Psoas muscle (tissue), 8 donors: ENCODE data around the gene RARRES2. TPM values are rescaled to one million over a fixed set of nuclear protein-coding genes. Genes with fewer than 3 reads are reported as not detected.

Experiments used
- ATAC-seq, 4 donors: fragments of 200-7000 bp; cut with Tn5 transposase; one replicate each; pipeline ENCODE4 v1.9.1; 2020; ENCODE audit warnings: moderate library complexity in 3 of 4, mild to moderate bottlenecking in 2 of 4
- DNase-seq, 2 donors: peaks; one replicate each; pipeline ENCODE4 v3.0.0-alpha.2; 2020
- H3K27ac ChIP-seq: fragments of 200-600 bp; one replicate; pipeline ENCODE4 v1.8.0; 2022
- H3K27me3 ChIP-seq, 3 donors: fragments of 200-600 bp in 1 of 3; one replicate each; pipeline versions ENCODE4 v1.6.1 to v1.8.0; 2013 to 2022; ENCODE audit warnings: low read length in 2 of 3, mild to moderate bottlenecking in 2 of 3, moderate library complexity in 1 of 3; ENCODE audit not compliant: insufficient read depth in 3 of 3
- H3K36me3 ChIP-seq, 2 donors: fragments of 200-600 bp in 1 of 2; one replicate each; pipeline versions ENCODE4 v1.6.1 to v1.8.0; 2013 to 2022; ENCODE audit warnings: low read depth in 1 of 2, mild to moderate bottlenecking in 1 of 2, moderate library complexity in 1 of 2; ENCODE audit not compliant: insufficient read depth in 1 of 2
- H3K4me1 ChIP-seq: fragments of 200-600 bp; one replicate; pipeline ENCODE4 v1.8.0; 2022
- H3K4me3 ChIP-seq: fragments of 200-600 bp; one replicate; pipeline ENCODE4 v1.8.0; 2022; ENCODE audit warnings: mild to moderate bottlenecking
- H3K9me3 ChIP-seq: fragments of 200-600 bp; one replicate; pipeline ENCODE4 v1.8.0; 2022
- CTCF ChIP-seq: fragments of 200-600 bp; IDR thresholded peaks from one replicate; pipeline ENCODE4 v1.8.0; 2022; ENCODE audit warnings: antibody characterized with exemption
- WGBS, 3 donors: extraction: QIAGEN DNeasy Blood & Tissue Kit; methylation state at CpG; one replicate each; pipeline versions ENCODE4 v1.1.6 to v1.1.7; 2013; 5-methylcytosine and 5-hydroxymethylcytosine counted together
- intact Hi-C, 2 donors: fragments of 100-400 bp; cut with DNase I; formaldehyde crosslinking; loops; one replicate each; pipeline versions ENCODE4 v1.11.0 to v1.14.2; 2022
- polyA plus RNA-seq, 3 donors: library from polyadenylated mRNA; stranded (reverse); fragments of 200-250 nt; gene quantifications; one replicate each; pipeline ENCODE4 v1.2.3, GENCODE V29; 2013
- total RNA-seq, 4 donors: library from RNA; stranded (reverse); fragmentation: NEBNext Ultra II Directional in 2 of 4; extraction: Animal tissue kit (Norgen Biotek cat#: 25700) in 2 of 4; gene quantifications; one replicate each; pipeline versions ENCODE4 v1.2.1 to v1.2.4, GENCODE V29; 2021 to 2023
- donor health status: healthy with polysubstance abuse.
- donor health status: DM: no; HTN: no; CAD: no; lungs with moderate emphysema.
- donor health status: Bipolar disorder and iron deficiency.
- donor health status: healthy.
- donor health status: DM: yes; HTN: yes; CAD: no.
- donor health status: DM: no; HTN: no; CAD: no.
- donor health status: DM: no; HTN: no; CAD: no.
- donor health status: DM: yes; HTN: yes; CAD: no.

RARRES2 gene
- total and polyA plus RNA-seq, 7 donors: 4.1 to 17.9 (median 7.3) TPM

- DNase-seq (peak in 1 of 2 donors; percentile 50), ATAC-seq (no peak)
- no peaks in the 10 kb centered on the region for H3K9me3 ChIP-seq
- H3K4me1 ChIP-seq: no peaks in the 10 kb centered on the region
- no peaks in the 10 kb centered on the region for H3K27me3 ChIP-seq
- WGBS, 3 donors: 69 to 85% (median 71%) methylated on average over 19 of the region's 19 CpGs
- intact Hi-C loops: no loop called here
- H3K4me3 ChIP-seq: no peak overlapping the region
- peaks cover 0 to 3% of the 10 kb centered on the region in 2 donors for H3K36me3 ChIP-seq
- no peak for TF ChIP-seq CTCF
- no peak overlapping the region for H3K27ac ChIP-seq
Observed at GRCh38 chr7:150330211-150330885, 11.1 kb downstream of the RARRES2 start.

- Histone ChIP-seq H3K4me3 (no peak overlapping the region), H3K36me3 (peaks cover 0 to 3% of the 10 kb centered on the region in 2 donors), H3K4me1 (no peaks in the 10 kb centered on the region), H3K27ac (no peak overlapping the region), H3K9me3 (no peaks in the 10 kb centered on the region), H3K27me3 (no peaks in the 10 kb centered on the region)
- intact Hi-C loops: no loop called here
- 65 to 73% (median 65%) methylated on average over 22 of the region's 22 CpGs for WGBS, 3 donors
- no peak for TF ChIP-seq CTCF
- ATAC-seq: peak in 3 of 4 donors; percentile 17 to 37 (median 26)
- peak in 1 of 2 donors; percentile 56 for DNase-seq
Observed at GRCh38 chr7:150329331-150330120, 11.9 kb downstream of the RARRES2 start.

GRCh38 chr7:150327308-150327707 lies 14.1 kb downstream of the RARRES2 start:
- no peak overlapping the region for H3K4me3 ChIP-seq
- no peak overlapping the region for H3K27ac ChIP-seq
- H3K9me3 ChIP-seq: no peaks in the 10 kb centered on the region
- DNase-seq (no peak), ATAC-seq (no peak)
- intact Hi-C loops: no loop called here
- H3K27me3 ChIP-seq: peaks cover 0 to 5% (median 3%) of the 10 kb centered on the region in 3 donors
- 97 to 100% (median 98%) methylated on average over 3 of the region's 3 CpGs for WGBS, 3 donors
- TF ChIP-seq CTCF: no peak
- H3K4me1 ChIP-seq: no peaks in the 10 kb centered on the region
- H3K36me3 ChIP-seq: peaks cover 0 to 3% of the 10 kb centered on the region in 2 donors

GRCh38 chr7:150326657-150327268 lies 14.7 kb downstream of the RARRES2 start:
- Histone ChIP-seq H3K27me3 (peaks cover 0 to 5% (median 3%) of the 10 kb centered on the region in 3 donors), H3K27ac (no peak overlapping the region), H3K36me3 (peaks cover 0 to 3% of the 10 kb centered on the region in 2 donors), H3K9me3 (no peaks in the 10 kb centered on the region), H3K4me1 (no peaks in the 10 kb centered on the region), H3K4me3 (no peak overlapping the region)
- DNase-seq: no peak
- no peak for TF ChIP-seq CTCF
- 81 to 90% (median 88%) methylated on average over 4 of the region's 4 CpGs for WGBS, 3 donors
- intact Hi-C loops: no loop called here
- no peak for ATAC-seq
